ENCODE results near the gene CDH18.

DNA sequence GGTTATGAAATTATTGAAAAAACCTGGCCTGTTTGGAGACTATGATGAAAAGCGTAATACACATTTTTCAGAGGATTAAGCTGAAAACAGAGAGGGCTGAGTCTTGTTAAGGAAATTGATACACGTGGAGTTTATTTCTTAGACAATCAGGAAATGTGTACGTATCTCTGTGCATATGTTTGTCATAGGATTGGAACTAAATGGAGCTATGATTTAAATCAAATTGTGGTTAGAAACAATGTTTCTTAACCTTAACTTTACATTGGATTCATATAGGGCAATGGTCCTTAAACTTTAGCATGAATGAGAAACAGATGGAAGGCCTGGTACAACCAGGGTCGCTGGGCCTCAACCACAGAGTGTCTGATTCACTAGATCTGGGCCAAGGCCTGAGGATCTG lies 451.6 kb downstream of the CDH18 start:
- TF ChIP-seq CTCF (IDR thresholded peaks at IDR 0.05) (no peak), POLR2A (IDR thresholded peaks at IDR 0.05) (no peak)
